Kidney (tissue), 14 donors: Measurements from ENCODE around the gene FCN2. TPM values are rescaled to one million over a fixed set of nuclear protein-coding genes. Genes with fewer than 3 reads are reported as not detected.

Experiments used
- DNase-seq, 5 donors: peaks; one replicate each; pipeline ENCODE4 v3.0.0-alpha.2; 2013 to 2020
- FAIRE-seq: peaks from 2 replicates; lab custom pipeline; 2012; peaks lifted over from hg19 to GRCh38; lab: Jason Lieb, UNC
- H3K27ac ChIP-seq, 2 donors: one replicate each; pipeline ENCODE4 v1.7.0; 2013; ENCODE audit warnings: low read depth in 2 of 2, low read length in 2 of 2, inconsistent platforms in 1 of 2
- H3K27me3 ChIP-seq: one replicate; pipeline ENCODE4 v1.7.1; 2013; ENCODE audit warnings: low read length, inconsistent platforms; ENCODE audit not compliant: control insufficient read depth, insufficient read depth
- H3K36me3 ChIP-seq, 3 donors: one replicate each; pipeline versions ENCODE4 v1.7.0 to v1.7.1; 2013; ENCODE audit warnings: low read length in 3 of 3, control low read depth in 1 of 3, inconsistent platforms in 1 of 3; ENCODE audit not compliant: insufficient read depth in 3 of 3, control insufficient read depth in 2 of 3
- H3K4me1 ChIP-seq, 3 donors: one replicate each; pipeline versions ENCODE4 v1.7.0 to v1.7.1; 2013; ENCODE audit warnings: low read length in 3 of 3, inconsistent platforms in 1 of 3, low read depth in 1 of 3; ENCODE audit not compliant: control insufficient read depth in 2 of 3, insufficient read depth in 2 of 3
- H3K4me3 ChIP-seq, 3 donors: one replicate each; pipeline versions ENCODE4 v1.7.0 to v1.8.1; 2013; ENCODE audit warnings: low read length in 3 of 3, control low read depth in 1 of 3, inconsistent platforms in 1 of 3
- H3K9ac ChIP-seq, 3 donors: one replicate each; pipeline versions ENCODE4 v1.7.0 to v1.7.1; 2013; ENCODE audit warnings: low read length in 3 of 3, control low read depth in 1 of 3, inconsistent platforms in 1 of 3
- H3K9me3 ChIP-seq, 3 donors: one replicate each; pipeline versions ENCODE4 v1.7.0 to v1.7.1; 2013; ENCODE audit warnings: low read length in 3 of 3, control low read depth in 1 of 3, inconsistent platforms in 1 of 3; ENCODE audit not compliant: control insufficient read depth in 2 of 3, insufficient read depth in 1 of 3
- CTCF ChIP-seq: IDR thresholded peaks from 3 replicates; pipeline ENCODE4 v1.5.1; 2012; ENCODE audit warnings: mild to moderate bottlenecking, moderate library complexity, borderline replicate concordance; ENCODE audit not compliant: insufficient read depth; ENCODE audit errors: extremely low read depth
- intact Hi-C: fragments of 100-400 bp; cut with DNase I; formaldehyde crosslinking; loops from one replicate; pipeline ENCODE4 v1.11.1; 2022
- polyA plus RNA-seq: library from polyadenylated mRNA; stranded (reverse); fragments of 350-450 nt; fragmentation: Illumina TruSeq; extraction: RNeasy Lipid Tissue Mini Kit (QIAGEN cat#74804); gene quantifications from one replicate; pipeline ENCODE4 v1.2.3, GENCODE V29; 2014; ENCODE audit warnings: low read depth, low replicate concordance; ENCODE audit not compliant: insufficient read depth
- total RNA-seq: library from RNA; stranded (reverse); fragmentation: NEBNext Ultra II Directional; extraction: Animal tissue kit (Norgen Biotek cat#: 25700); gene quantifications from one replicate; pipeline ENCODE4 v1.2.1, GENCODE V29; 2021
- donor health status: control.
- donor health status: control.
- donor health status: control.
- donor health status: control.
- donor health status: control.
- donor health status: DM: yes; HTN: yes; CAD: no.
- donor health status: Normal renal cell carcinoma (clear cell type).

The FCN2 gene
- total and polyA plus RNA-seq, 2 donors from 2014 or later = 2.8 to 3.6 TPM

GRCh38 chr9:134863941-134864820, 16.4 kb upstream of the FCN2 start:
- FAIRE-seq = no peak
- no peaks in the 10 kb centered on the region for H3K9me3 ChIP-seq
- H3K27me3 ChIP-seq = no peaks in the 10 kb centered on the region
- no peak for TF ChIP-seq CTCF
- H3K4me3 ChIP-seq = no peak overlapping the region
- H3K4me1 ChIP-seq = no peaks in the 10 kb centered on the region
- no peak overlapping the region for H3K27ac ChIP-seq
- no peaks in the 10 kb centered on the region for H3K36me3 ChIP-seq
- peak in 2 of 5 donors; percentile 9 to 59 for DNase-seq
- intact Hi-C loops = no loop called here
- no peak overlapping the region for H3K9ac ChIP-seq

- TF ChIP-seq CTCF = no peak
- intact Hi-C loops = no loop called here
Measured at GRCh38 chr9:134864821-134865190, 15.8 kb upstream of the FCN2 start.

GRCh38 chr9:134867917-134868750, 12.5 kb upstream of the FCN2 start:
- Histone ChIP-seq H3K4me1 (peaks cover 0 to 2% (median 0%) of the 10 kb centered on the region in 3 donors), H3K9ac (no peak overlapping the region), H3K9me3 (no peaks in the 10 kb centered on the region), H3K27me3 (no peaks in the 10 kb centered on the region), H3K27ac (no peak overlapping the region), H3K4me3 (no peak overlapping the region), H3K36me3 (no peaks in the 10 kb centered on the region)
- no peak for TF ChIP-seq CTCF
- no peak for FAIRE-seq
- intact Hi-C loops = no loop called here
- peak in 1 of 5 donors; percentile 49 for DNase-seq

More at GRCh38 chr9:134864821-134865190, 15.8 kb upstream of the FCN2 start:
- DNase-seq (peak in 2 of 5 donors; percentile 12 to 57), FAIRE-seq (no peak)
- Histone ChIP-seq H3K9ac (no peak overlapping the region), H3K27ac (no peak overlapping the region), H3K36me3 (no peaks in the 10 kb centered on the region), H3K4me1 (no peaks in the 10 kb centered on the region), H3K4me3 (no peak overlapping the region), H3K9me3 (no peaks in the 10 kb centered on the region), H3K27me3 (no peaks in the 10 kb centered on the region)
